AG09319 (cell line): ENCODE results near the gene ASB13.

ENCODE experiments used
- DNase-seq: peaks from one replicate; pipeline ENCODE4 v3.0.0-alpha.2; 2010; ENCODE audit warnings: low read depth; ENCODE audit errors: extremely low read depth
- CTCF ChIP-seq: IDR thresholded peaks from 2 replicates; pipeline ENCODE4 v1.5.1; 2011; ENCODE audit warnings: low read depth, mild to moderate bottlenecking, inconsistent platforms, low read length, moderate library complexity

The ASB13 gene

GRCh38 chr10:5661043-5661442, 5.4 kb downstream of the ASB13 start:
- no peak for TF ChIP-seq CTCF
- DNase-seq: no peak

- no peak; the same call in 1 of the 2 replicates for TF ChIP-seq CTCF
- DNase-seq: no peak
Observed at GRCh38 chr10:5659702-5660528, 6.5 kb downstream of the ASB13 start.

GRCh38 chr10:5658871-5659618, 7.3 kb downstream of the ASB13 start:
- no peak for DNase-seq
- TF ChIP-seq CTCF: no peak

- no peak for DNase-seq
- no peak for TF ChIP-seq CTCF
Observed at GRCh38 chr10:5656737-5657579, 9.4 kb downstream of the ASB13 start.

GRCh38 chr10:5655121-5655520, 11.3 kb downstream of the ASB13 start:
- no peak for DNase-seq
- TF ChIP-seq CTCF: no peak

- TF ChIP-seq CTCF: no peak
- DNase-seq: no peak
Observed at GRCh38 chr10:5654218-5654755, 12.1 kb downstream of the ASB13 start.
